T47D (cell line): ENCODE measurements around the gene KDM4C.

ENCODE experiments used
- DNase-seq, 2 experiments: peaks; one replicate each; pipeline versions ENCODE4 v3.0.0 to v3.0.0-alpha.2; 2011 to 2012; ENCODE audit warnings: low read depth in 1 of 2, low spot score in 1 of 2
- JUND ChIP-seq: IDR thresholded peaks from 2 replicates; pipeline ENCODE4 v1.6.1; 2012; ENCODE audit warnings: low read depth
- in situ Hi-C: cut with HindIII; loops from 2 replicates; pipeline ENCODE4 v1.10.0; 2016; ENCODE audit warnings: low sequenced_read_pairs, low pct_unique_long_range_greater_than_20kb

Gene KDM4C

DNA sequence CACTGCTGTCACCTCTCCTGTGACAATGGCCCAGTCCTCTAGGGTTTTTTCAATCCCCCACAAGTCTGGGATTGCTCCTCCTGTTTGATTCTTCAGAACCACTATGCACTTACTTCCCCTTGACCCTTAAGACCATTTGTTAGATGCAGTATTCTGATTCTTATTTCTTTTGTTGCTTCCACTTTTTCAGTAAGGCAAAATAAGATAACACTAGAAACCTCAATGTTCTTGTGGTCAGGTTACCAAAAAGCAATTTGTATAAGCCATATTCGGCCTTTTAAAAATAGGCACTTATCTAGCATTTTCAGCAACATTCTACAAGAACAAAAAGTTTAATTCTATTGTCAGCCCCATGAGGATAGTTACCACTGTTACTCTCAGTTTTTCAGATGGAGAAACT, 220.0 kb downstream of the KDM4C start:
- TF ChIP-seq JUND: no peak
- DNase-seq: no peak
- in situ Hi-C loops: no loop called here

DNA sequence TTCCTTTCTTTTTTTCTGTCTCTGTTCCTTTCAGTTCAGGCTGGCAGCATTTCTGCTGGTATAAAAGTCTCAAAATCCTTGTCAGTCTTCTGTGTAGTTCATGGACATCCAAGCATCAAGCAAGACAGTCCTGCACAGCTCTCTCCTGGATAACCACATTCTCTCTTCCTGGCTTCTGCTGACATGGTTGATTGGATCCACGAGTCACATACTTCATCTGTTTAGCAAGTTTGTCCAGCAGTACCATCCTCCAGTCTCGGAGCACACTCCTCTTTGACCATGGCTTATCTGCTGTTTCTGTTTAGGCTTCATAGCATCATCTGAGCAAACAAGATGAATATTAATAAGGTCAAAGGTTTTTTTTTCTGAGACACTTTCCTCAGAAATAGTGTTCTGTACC, 220.8 kb downstream of the KDM4C start:
- no peak for DNase-seq
- TF ChIP-seq JUND: no peak
- in situ Hi-C loops: no loop called here

DNA sequence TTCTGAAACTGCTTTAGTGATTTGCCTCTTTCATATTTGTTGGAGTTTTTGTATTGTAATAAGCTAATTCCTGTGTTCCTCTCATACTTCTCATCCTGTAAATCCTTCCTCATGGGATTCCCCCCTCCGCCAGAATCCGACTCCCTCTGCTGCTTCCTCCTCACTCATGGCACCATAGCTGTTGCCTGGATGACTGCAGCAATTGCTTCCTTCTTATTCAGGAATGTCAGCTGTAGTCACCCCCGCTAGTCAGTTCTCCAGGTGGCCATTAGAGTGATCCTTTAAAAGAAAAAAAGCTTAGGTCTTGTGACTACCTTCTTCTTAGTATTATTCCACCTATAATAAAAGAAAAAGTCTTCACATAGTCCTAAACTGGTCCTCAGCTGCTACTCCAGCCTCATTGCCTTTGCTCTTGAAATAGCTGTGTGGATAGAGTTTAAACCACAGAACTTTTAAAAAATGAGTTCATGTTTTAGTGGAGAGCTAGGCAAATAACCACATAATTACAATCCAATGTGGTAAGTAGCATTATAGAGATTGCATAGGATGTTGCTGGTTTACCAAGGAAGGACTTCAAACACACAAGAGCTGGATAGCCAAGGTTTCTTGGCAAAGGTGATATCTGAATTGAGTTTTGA, 227.3 kb downstream of the KDM4C start:
- TF ChIP-seq JUND: no peak
- in situ Hi-C loops: no loop called here

DNA sequence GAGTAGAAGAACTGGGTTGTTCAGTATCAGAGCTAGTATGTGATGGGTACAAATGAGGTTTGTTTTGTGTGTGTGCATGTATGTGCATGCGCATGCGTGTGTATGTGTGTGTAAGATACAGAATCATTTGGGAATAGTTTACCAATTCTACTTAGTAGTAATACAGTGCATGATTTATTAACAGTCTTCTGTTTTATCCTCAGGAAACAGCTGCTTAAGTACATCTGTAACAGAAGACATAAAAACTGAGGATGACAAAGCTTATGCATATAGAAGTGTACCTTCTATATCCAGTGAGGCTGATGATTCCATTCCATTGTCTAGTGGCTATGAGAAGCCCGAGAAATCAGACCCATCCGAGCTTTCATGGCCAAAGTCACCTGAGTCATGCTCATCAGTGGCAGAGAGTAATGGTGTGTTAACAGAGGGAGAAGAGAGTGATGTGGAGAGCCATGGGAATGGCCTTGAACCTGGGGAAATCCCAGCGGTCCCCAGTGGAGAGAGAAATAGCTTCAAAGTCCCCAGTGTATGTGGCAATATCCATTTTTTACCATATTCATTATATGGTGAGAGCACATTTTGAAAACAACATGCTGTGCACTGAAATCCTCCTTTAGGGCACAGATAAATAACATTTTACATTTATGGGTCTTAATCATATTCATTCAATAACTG, 228.5 kb downstream of the KDM4C start:
- TF ChIP-seq JUND: no peak
- no peak for DNase-seq
- in situ Hi-C loops: no loop called here

More for the DNA sequence above, 227.3 kb downstream of the KDM4C start:
- no peak for DNase-seq

DNA sequence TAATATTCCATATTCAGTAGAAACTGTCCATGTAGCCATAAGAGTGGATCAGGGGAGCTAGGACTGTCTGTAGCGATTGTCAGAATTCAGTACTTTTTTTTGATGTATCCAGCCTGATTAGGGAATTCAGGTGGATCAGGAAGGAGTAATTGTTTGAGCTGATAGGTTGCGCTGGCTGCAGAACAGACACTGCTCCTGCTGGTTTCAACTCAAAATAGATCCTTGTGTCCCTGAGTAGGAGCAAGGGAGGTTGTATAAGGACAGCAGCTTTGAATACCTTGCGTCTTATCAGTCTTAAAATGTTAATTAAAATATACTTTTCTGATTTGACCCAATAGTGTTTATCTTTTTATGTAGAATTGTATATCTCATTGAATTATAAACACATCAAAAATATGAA, 229.6 kb downstream of the KDM4C start:
- no peak for DNase-seq
- no peak for TF ChIP-seq JUND
- in situ Hi-C loops: no loop called here

DNA sequence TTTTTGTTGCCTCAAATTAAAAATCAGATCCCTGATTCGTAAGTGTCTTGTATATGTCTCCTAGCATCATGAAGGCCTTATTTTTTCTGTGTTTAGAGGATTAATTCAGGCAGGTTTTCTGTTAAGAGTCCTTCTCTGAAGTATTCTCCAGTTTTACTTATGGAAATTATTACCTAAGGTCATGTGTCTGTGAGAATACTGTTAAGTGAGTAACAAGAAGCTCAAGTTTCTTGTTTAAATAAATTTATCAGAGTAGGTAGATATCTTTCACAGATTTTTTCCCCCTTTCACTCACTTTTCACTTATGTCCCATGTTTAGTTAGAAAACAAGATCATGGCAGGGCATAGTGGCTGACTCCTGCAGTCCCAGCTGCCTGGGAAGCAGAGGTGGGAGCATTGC, 233.6 kb downstream of the KDM4C start:
- no peak for TF ChIP-seq JUND
- in situ Hi-C loops: no loop called here
- DNase-seq: no peak

DNA sequence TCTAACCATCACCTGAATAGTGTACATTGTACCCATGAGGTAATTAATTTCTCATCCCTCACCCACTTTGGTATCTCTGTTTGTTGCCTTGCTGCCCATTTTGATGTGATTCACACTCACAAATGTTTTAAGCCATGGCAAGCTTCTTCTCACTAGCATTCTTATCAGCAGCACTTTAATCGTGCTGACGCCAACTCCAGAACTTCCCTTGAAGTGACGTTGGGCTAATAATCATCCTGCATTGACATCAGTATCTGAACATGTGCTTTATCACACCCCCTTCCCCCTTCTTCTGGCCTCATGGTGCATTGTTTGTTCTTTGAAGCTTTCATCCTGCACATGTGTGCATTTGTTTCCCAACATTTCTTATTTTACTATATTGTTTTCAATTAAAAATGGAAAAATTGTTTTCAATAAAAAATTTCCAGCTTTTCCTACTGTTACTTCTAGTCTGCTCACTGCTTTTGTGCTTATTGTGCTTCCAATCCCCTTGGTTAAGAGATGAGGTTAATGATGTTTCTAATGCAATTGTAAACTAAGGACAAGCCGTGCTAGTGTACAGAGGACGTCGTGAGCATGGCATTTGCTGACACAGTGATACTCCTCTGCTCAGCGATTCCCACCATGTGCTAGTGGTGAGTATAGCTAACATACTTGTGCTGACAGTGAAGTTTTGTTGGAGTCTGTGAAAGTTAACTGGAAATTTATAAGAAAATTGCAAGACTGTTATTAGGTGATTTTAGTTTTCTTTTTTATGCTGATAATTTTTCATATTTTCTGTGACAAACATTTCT, 238.5 kb downstream of the KDM4C start:
- in situ Hi-C loops: no loop called here
- no peak for TF ChIP-seq JUND
- no peak for DNase-seq

DNA sequence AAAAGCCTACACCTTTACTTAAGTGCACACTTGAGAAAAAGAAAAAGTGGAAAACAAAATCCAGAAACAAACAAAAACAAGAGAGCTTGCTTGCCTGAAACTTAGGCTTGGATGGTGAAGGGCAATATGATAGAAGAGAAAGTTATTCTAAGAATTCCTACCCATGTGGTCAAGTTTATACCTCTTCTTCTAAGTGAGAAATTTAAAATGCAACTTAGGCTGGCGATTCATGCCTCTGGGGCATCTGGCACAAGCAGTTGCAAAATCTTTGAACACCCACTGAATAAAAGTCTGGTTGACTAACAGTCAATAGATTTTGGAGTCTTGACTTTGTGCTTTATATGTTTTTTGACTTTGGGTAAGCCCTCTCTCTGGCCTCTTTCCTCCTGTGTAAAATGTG, 239.6 kb downstream of the KDM4C start:
- peak in 1 of 2 experiments; percentile 0 for DNase-seq
- TF ChIP-seq JUND: no peak
- in situ Hi-C loops: no loop called here

DNA sequence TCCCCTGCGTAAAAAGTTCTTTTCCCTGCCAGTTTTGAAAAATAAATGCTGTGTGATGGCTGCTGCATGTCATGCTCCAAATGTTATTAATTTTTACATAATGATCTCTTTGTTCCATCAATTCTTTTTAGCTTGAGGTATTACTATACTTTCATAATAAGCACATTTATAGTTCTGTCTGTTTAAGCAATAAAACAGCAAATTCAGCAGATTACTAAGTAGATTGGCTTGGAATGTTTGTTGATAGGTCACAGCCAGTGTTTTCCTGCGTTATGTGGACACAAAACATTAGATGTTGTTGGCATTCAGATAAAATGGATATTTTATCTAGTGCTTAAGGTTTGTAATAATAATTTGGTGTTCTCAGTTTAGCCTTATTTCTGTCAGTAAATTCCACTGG, 242.0 kb downstream of the KDM4C start:
- in situ Hi-C loops: no loop called here
- no peak for DNase-seq
- no peak for TF ChIP-seq JUND

DNA sequence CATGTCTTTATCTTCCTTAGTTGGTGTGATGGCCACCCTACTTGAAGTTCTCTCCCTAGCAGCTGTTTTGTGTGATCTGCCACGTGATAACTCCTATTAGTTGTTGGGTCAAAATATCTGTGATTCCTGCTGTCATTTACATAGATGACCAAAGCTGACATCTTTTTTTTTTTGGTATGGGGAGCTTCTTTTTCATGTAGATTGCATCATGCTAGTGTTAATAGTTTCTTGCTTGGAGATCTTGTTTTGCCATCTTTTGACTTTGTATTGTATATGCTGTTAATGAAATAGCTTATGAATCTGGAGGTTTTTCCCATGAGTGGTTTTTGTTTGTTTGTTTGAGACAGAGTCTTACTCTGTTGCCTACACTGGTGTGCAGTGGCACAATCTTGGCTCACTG, 243.8 kb downstream of the KDM4C start:
- in situ Hi-C loops: no loop called here
- DNase-seq: no peak
- no peak for TF ChIP-seq JUND

DNA sequence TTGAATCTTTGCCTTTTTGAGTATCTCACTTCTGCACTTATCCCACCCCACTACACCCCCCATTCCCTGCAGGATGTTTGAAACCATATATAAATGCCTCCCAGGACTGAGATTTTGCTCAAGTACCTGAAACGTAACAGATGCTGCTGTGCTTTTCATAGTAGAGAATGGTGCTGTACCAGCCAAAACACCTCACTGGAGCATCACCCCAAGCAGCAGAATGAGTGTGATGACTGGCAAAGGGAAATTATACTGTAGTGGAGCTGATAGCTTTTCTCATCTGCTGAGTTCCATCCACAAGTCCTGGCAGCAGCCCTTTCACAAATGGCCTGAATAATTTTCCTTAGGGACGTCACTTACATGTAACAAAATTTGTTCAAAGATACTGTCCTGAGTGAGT, 246.1 kb downstream of the KDM4C start:
- no peak for DNase-seq
- TF ChIP-seq JUND: no peak
- in situ Hi-C loops: no loop called here

DNA sequence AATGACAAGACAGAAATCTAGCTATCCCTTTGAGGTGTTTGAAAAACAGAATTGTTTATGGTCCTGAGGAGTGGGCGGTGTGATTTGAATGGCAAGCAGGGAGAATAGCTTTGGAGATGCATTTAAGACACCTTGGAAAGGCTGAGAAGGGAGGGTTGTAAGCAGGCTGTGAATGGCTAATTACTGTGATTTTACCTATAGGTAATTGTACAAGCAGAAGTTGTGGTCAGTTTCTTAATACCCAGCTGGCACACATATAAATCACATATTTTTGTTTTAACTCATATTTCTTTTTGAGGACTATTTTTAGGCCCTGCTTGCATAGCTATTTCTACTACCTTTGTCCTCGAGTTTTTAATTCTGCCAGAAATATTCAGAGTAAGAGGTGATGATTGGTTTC, 248.6 kb downstream of the KDM4C start:
- DNase-seq: no peak
- TF ChIP-seq JUND: no peak
- in situ Hi-C loops: no loop called here

DNA sequence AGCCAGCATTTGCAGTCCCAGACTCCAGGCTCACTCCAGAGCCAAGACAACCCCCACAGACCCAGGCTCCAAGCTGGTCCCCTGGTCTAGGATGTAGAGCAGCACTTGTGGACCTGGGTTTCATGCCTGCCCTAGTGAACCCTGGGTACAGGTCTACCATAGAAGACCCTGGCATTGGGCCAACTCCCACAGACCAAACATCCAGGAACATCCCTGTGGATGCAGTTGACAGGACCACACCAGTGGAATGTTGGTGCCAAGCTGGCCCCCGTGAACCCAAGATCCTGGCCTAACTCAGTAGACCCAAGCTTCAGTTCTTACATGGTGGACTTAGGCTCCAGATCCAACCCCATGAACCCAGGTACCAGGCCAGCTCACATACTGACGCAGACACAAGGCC, 250.6 kb downstream of the KDM4C start:
- no peak for DNase-seq
- in situ Hi-C loops: no loop called here
- no peak for TF ChIP-seq JUND
